GM21367 (cell line): ENCODE data around the gene UBA5.

Source experiments
- ATAC-seq: cut with Tn5 transposase; IDR thresholded peaks from one replicate; pipeline ENCODE4 v1.9.1; 2021; ENCODE audit not compliant: unreplicated experiment

UBA5 gene

GRCh38 chr3:132652640-132653270 is 7.4 kb upstream of the UBA5 start:
- ATAC-seq: no peak

GRCh38 chr3:132654190-132654589 is 5.9 kb upstream of the UBA5 start:
- no peak for ATAC-seq

DNA sequence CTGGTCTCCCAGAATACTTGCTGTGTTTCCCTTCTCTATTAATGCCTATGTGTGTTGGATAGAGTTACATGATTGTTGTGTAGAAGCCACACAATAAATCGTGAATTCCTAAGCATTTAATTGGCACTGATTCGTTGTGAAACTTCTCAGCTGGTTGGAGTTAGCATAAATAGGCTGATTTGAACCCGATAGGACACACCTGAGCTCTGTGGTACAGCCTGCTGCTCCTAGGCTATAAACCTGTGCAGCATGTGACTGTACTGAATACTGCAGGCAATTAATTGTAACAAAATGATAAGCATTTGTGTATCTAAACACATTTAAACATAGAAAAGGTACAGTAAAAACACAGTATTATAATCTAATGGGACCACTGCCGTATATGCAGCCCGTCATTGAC is 5.4 kb upstream of the UBA5 start:
- ATAC-seq: no peak

GRCh38 chr3:132655471-132655870 is 4.7 kb upstream of the UBA5 start:
- no peak for ATAC-seq

GRCh38 chr3:132657869-132658747 is 2.0 kb upstream of the UBA5 start:
- ATAC-seq: no peak

DNA sequence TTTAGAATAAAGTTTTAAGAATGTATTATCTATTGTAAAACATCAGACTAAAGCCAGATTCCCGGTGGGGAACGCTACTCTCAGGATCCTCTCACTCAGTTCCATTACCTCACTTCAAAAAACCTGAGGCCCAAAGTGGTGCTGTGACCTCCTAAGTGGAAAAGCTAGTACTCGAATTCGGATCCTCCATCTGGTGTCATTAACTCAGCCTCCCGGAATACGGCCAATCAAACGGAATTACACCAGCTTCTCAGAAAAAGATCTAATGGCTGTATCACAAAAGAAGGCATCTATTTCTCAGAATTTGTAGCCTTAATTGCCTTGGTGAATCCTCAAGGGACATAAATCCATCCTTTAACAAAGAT is 1.1 kb upstream of the UBA5 start:
- ATAC-seq: no peak

DNA sequence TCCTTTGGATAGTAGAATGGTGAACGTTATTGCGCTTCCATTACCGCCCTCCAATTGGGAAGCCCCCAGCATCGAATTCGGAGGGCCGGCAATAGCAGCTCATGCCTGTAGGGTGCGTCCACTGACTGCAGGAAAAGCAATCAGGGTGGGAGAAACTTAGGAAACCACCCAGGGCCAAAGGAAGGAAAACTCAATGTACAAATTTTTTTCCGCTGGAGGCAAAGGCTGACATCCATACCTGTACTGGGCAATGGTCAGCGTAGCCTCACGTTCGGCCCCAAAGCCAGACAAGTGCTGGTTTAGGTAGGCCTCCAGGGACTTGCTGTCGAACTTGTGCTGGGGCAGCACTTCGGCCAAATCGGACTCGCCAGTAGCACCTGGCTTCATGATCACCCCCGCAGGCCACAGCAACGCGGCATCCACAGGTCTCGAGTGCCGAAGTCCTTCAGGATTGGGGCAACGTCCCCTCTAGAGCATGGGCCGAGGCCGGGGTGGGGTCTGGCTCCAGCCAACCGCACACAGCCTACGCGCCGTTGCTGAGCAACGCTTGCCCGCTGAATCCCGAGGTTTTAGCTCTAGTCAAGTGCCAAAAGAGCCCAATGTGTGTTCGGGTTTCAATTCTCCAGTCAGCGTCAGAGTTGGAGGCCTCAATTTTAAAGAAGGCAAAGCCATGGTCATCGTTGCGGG is 621 bp upstream of the UBA5 start, which contains the start of gene ACAD11:
ACAD11 (minus strand) TSS at position 445 of the 687 bp plus-strand sequence; CDS start at position 387, 58 bp downstream.
- peak; percentile 45 for ATAC-seq

GRCh38 chr3:132660811-132661070 is 612 bp downstream of the UBA5 start:
- ATAC-seq: no peak

- ATAC-seq: no peak
Measured at GRCh38 chr3:132661101-132661500, 972 bp downstream of the UBA5 start.

DNA sequence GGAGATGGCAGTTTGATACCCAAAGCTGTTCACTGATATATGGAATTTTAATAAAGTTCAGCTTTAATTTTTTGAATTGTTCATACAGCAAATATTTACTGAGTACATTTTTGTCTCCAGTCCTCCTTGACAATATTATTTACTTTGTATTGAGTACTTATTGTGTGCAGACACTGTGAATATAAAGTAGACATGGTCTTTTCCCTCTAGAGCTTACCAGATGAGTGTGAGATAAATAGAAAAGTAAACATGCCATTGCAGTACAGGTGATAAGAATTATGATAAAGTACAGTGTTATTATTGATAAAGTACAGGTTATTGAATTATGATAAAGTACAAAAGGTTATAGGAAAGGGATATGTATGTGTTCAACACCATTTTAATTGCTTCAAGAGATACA is 2.1 kb downstream of the UBA5 start:
- no peak for ATAC-seq

GRCh38 chr3:132665230-132665745 is 5.2 kb downstream of the UBA5 start:
- ATAC-seq: no peak

DNA sequence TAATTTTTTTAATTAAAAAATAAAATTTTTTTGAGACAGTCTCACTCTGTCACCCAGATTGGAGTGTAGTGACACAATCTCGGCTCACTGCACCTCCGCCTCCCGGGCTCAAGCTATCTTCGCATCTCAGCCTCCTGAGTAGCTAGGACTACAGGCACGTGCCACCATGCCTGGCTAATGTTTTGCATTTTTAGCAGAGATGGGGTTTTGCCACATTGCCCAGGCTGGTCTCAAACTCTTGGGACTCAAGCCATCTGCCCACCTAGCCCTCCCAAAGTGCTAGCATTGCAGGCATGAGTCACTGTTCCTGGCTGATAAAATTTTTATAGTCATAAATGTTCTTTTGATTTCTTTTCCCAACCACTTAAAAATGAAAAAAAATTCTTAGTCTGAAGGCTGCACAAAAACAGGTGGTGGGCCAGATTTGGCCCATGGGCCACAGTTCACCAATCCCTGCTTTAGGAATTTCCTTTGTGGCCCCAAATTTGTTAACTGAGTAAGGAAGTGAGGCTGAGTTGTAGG is 9.2 kb downstream of the UBA5 start:
- ATAC-seq: no peak

DNA sequence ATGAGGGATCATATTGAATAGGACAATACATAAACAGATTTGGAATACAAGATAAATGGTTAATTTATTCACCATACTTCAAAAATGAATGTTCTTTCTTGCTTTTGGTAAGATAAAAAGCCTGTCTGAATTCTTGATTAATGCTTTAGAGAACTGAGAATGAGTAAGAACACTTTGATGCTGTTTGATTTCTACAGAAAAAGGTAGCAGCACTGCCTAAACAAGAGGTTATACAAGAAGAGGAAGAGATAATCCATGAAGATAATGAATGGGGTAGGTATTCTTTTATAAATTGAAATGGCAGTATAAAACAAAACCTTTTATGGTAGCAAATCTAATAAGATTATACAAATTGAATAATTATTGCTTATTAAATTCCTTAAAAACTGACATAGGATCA is 15.3 kb downstream of the UBA5 start:
- no peak for ATAC-seq

GRCh38 chr3:132679911-132680310 is 19.8 kb downstream of the UBA5 start:
- ATAC-seq: no peak

- no peak for ATAC-seq
Measured at GRCh38 chr3:132681421-132681820, 21.3 kb downstream of the UBA5 start.

GRCh38 chr3:132682201-132682600 is 22.1 kb downstream of the UBA5 start:
- ATAC-seq: no peak

- ATAC-seq: no peak
Measured at GRCh38 chr3:132690040-132690439, 29.9 kb downstream of the UBA5 start.

DNA sequence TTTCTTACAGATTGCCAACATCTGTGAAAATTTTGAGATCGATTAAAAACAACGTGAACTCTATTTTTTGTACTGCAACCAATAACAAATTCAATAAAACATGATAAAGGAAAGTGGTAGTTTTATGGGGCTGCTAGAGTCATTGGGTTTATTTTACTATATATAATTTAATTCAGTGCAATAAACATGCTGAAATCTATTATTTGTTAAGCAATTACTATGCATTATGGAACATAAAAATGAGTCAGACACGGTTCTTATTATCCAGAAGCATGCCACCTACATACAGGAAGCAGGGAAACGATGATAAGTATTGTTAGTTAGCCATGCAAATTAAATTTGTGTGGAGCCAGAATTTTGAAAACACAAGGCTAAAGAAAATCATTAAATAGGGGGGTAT is 34.9 kb downstream of the UBA5 start:
- no peak for ATAC-seq

DNA sequence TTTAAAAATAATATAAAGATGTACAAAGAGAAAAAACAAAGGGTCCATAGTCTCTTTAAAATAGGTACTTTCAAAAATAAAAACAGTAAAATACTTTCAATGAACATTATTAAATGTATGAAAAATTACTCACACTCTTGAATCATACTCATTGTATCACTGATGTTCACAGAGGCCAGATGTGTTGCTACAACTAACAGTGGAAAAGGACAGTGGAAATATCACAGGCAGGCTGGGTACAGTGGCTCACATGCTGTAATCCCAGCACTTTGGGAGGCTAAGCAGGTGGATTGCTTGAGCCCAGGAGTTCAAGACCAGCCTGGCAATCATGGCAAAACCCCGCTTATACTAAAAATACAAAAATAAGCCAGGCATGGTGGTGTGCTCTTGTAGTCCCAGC is 35.3 kb downstream of the UBA5 start:
- no peak for ATAC-seq

GRCh38 chr3:132703733-132704132 is 43.6 kb downstream of the UBA5 start:
- ATAC-seq: no peak

DNA sequence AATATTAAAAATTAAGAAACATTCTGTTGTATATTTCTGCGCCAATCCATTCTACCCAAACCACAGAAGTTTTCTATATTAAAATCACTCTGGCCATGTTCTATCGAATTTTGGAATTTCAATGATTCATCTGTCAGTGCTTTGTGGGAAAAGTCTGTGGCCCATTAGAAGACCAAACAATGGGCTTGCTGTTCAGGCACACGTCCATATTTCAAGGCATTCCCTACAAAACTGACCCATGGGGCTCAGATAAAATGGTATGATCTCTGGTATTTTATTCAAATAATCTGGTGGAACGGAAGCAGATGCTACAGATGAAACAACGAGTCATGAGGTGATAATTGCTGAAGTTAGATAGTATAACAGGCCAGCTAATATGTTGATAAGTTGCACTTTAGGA is 49.6 kb downstream of the UBA5 start:
- no peak for ATAC-seq

DNA sequence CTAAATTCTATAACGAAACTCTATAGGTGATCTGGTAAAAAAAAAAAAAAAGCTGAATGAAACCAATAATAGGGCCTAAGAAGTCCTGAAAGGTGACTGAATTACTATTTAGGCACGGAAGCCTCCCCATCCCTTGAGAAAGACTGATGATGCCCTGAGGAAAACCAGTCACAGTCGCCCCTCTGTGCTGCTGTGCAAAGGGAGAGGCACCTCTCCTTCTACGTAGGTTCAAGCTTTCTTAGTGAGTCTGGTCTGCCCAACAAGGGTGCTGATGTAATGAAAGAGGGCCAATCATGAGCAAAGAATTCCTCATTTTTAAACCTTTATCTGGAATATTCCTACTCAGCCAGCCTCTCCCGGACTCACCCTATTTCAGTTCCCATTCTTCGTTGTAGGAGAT is 50.2 kb downstream of the UBA5 start:
- no peak for ATAC-seq
